ENCODE results near the gene CD1B.
"Not testable (repeated sequence)": the region's sequence is repeated elsewhere in the genome, so short reads cannot be mapped to it uniquely, and the experiment has no call there.

Gene CD1B

GRCh38 chr1:158331481-158332150 is at the start of gene CD1B:
TSS of gene CD1B (minus strand) at chr1:158331531. CDS start at chr1:158331423, 108 bp downstream.
- no peak within 1 kb of the TSS for H3K27ac ChIP-seq (ENCODE audit: low read length)

GRCh38 chr1:158374860-158375259 is 43.5 kb upstream of the CD1B start:
- no peaks in the 10 kb centered on the region for H3K9me3 ChIP-seq (ENCODE audit: control insufficient read depth, insufficient read depth, low read length)
- no peak for DNase-seq (ENCODE audit: low read depth, low spot score)
- H3K36me3 ChIP-seq (ENCODE audit: control insufficient read depth, insufficient read depth, low read length) = no peaks in the 10 kb centered on the region
- H3K4me3 ChIP-seq (ENCODE audit: low read length) = no peak overlapping the region
- no peak overlapping the region for H3K27ac ChIP-seq (ENCODE audit: low read length)
- no peaks in the 10 kb centered on the region for H3K27me3 ChIP-seq (ENCODE audit: control insufficient read depth, insufficient read depth, low read length)
- H3K4me1 ChIP-seq (ENCODE audit: control insufficient read depth, insufficient read depth, low read length) = no peaks in the 10 kb centered on the region
- no CpG with 5 or more reads among the region's 1 CpG for WGBS (ENCODE audit: insufficient coverage, insufficient read length)

More at GRCh38 chr1:158331481-158332150, at the start of gene CD1B:
- WGBS (ENCODE audit: insufficient coverage, insufficient read length) = no CpG with 5 or more reads among the region's 2 CpGs
- Histone ChIP-seq H3K9me3 (ENCODE audit: control insufficient read depth, insufficient read depth, low read length) (no peaks in the 10 kb centered on the region), H3K4me3 (ENCODE audit: low read length) (no peak within 1 kb of the TSS), H3K27me3 (ENCODE audit: control insufficient read depth, insufficient read depth, low read length) (no peaks in the 10 kb centered on the region), H3K4me1 (ENCODE audit: control insufficient read depth, insufficient read depth, low read length) (no peaks in the 10 kb centered on the region; the same call in 1 of the 2 replicates), H3K36me3 (ENCODE audit: control insufficient read depth, insufficient read depth, low read length) (no peaks in the 10 kb centered on the region; the same call in 1 of the 2 replicates)
- DNase-seq (ENCODE audit: low read depth, low spot score) = no peak

- H3K36me3 ChIP-seq (ENCODE audit: control insufficient read depth, insufficient read depth, low read length); H3K27ac ChIP-seq (ENCODE audit: low read length); H3K9me3 ChIP-seq (ENCODE audit: control insufficient read depth, insufficient read depth, low read length); H3K4me3 ChIP-seq (ENCODE audit: low read length); H3K4me1 ChIP-seq (ENCODE audit: control insufficient read depth, insufficient read depth, low read length); DNase-seq (ENCODE audit: low read depth, low spot score); H3K27me3 ChIP-seq (ENCODE audit: control insufficient read depth, insufficient read depth, low read length): not testable (repeated sequence)
- WGBS (ENCODE audit: insufficient coverage, insufficient read length) = no CpG with 5 or more reads among the region's 25 CpGs
Measured at GRCh38 chr1:158374101-158374500, 42.8 kb upstream of the CD1B start.

- Histone ChIP-seq H3K9me3 (ENCODE audit: control insufficient read depth, insufficient read depth, low read length) (no peaks in the 10 kb centered on the region), H3K27ac (ENCODE audit: low read length) (no peak overlapping the region), H3K4me1 (ENCODE audit: control insufficient read depth, insufficient read depth, low read length) (no peaks in the 10 kb centered on the region), H3K27me3 (ENCODE audit: control insufficient read depth, insufficient read depth, low read length) (no peaks in the 10 kb centered on the region), H3K36me3 (ENCODE audit: control insufficient read depth, insufficient read depth, low read length) (no peaks in the 10 kb centered on the region), H3K4me3 (ENCODE audit: low read length) (no peak overlapping the region)
- DNase-seq (ENCODE audit: low read depth, low spot score) = no peak
- no CpG with 5 or more reads among the region's 6 CpGs for WGBS (ENCODE audit: insufficient coverage, insufficient read length)
Measured at GRCh38 chr1:158371188-158371953, 40.0 kb upstream of the CD1B start.

GRCh38 chr1:158366783-158367182 is 35.5 kb upstream of the CD1B start:
- no peak for DNase-seq (ENCODE audit: low read depth, low spot score)
- Histone ChIP-seq H3K27me3 (ENCODE audit: control insufficient read depth, insufficient read depth, low read length) (no peaks in the 10 kb centered on the region), H3K4me3 (ENCODE audit: low read length) (no peak overlapping the region), H3K4me1 (ENCODE audit: control insufficient read depth, insufficient read depth, low read length) (no peaks in the 10 kb centered on the region), H3K36me3 (ENCODE audit: control insufficient read depth, insufficient read depth, low read length) (no peaks in the 10 kb centered on the region), H3K9me3 (ENCODE audit: control insufficient read depth, insufficient read depth, low read length) (no peaks in the 10 kb centered on the region), H3K27ac (ENCODE audit: low read length) (no peak overlapping the region)

- DNase-seq (ENCODE audit: low read depth, low spot score) = no peak
- no CpG with 5 or more reads among the region's 1 CpG for WGBS (ENCODE audit: insufficient coverage, insufficient read length)
- Histone ChIP-seq H3K9me3 (ENCODE audit: control insufficient read depth, insufficient read depth, low read length) (no peaks in the 10 kb centered on the region), H3K4me3 (ENCODE audit: low read length) (no peak overlapping the region), H3K27ac (ENCODE audit: low read length) (no peak overlapping the region), H3K4me1 (ENCODE audit: control insufficient read depth, insufficient read depth, low read length) (no peaks in the 10 kb centered on the region), H3K27me3 (ENCODE audit: control insufficient read depth, insufficient read depth, low read length) (no peaks in the 10 kb centered on the region), H3K36me3 (ENCODE audit: control insufficient read depth, insufficient read depth, low read length) (no peaks in the 10 kb centered on the region)
Measured at GRCh38 chr1:158362941-158363340, 31.6 kb upstream of the CD1B start.

GRCh38 chr1:158362482-158362881 is 31.2 kb upstream of the CD1B start:
- no CpG with 5 or more reads among the region's 1 CpG for WGBS (ENCODE audit: insufficient coverage, insufficient read length)
- H3K4me3 ChIP-seq (ENCODE audit: low read length) = no peak overlapping the region
- no peaks in the 10 kb centered on the region for H3K27me3 ChIP-seq (ENCODE audit: control insufficient read depth, insufficient read depth, low read length)

GRCh38 chr1:158357441-158357840 is 26.1 kb upstream of the CD1B start:
- no CpG with 5 or more reads among the region's 1 CpG for WGBS (ENCODE audit: insufficient coverage, insufficient read length)
- H3K27me3 ChIP-seq (ENCODE audit: control insufficient read depth, insufficient read depth, low read length) = no peaks in the 10 kb centered on the region
- DNase-seq (ENCODE audit: low read depth, low spot score) = no peak
- no peaks in the 10 kb centered on the region for H3K36me3 ChIP-seq (ENCODE audit: control insufficient read depth, insufficient read depth, low read length)
- no peaks in the 10 kb centered on the region for H3K9me3 ChIP-seq (ENCODE audit: control insufficient read depth, insufficient read depth, low read length)
- H3K4me3 ChIP-seq (ENCODE audit: low read length) = no peak overlapping the region
- H3K27ac ChIP-seq (ENCODE audit: low read length) = no peak overlapping the region
- no peaks in the 10 kb centered on the region for H3K4me1 ChIP-seq (ENCODE audit: control insufficient read depth, insufficient read depth, low read length)

More at GRCh38 chr1:158362482-158362881, 31.2 kb upstream of the CD1B start:
- DNase-seq (ENCODE audit: low read depth, low spot score) = no peak
- no peaks in the 10 kb centered on the region for H3K4me1 ChIP-seq (ENCODE audit: control insufficient read depth, insufficient read depth, low read length)
- H3K36me3 ChIP-seq (ENCODE audit: control insufficient read depth, insufficient read depth, low read length) = no peaks in the 10 kb centered on the region
- no peaks in the 10 kb centered on the region for H3K9me3 ChIP-seq (ENCODE audit: control insufficient read depth, insufficient read depth, low read length)
- no peak overlapping the region for H3K27ac ChIP-seq (ENCODE audit: low read length)

- no CpG with 5 or more reads among the region's 3 CpGs for WGBS (ENCODE audit: insufficient coverage, insufficient read length)
- Histone ChIP-seq H3K4me1 (ENCODE audit: control insufficient read depth, insufficient read depth, low read length) (no peaks in the 10 kb centered on the region), H3K4me3 (ENCODE audit: low read length) (no peak overlapping the region), H3K27me3 (ENCODE audit: control insufficient read depth, insufficient read depth, low read length) (no peaks in the 10 kb centered on the region), H3K36me3 (ENCODE audit: control insufficient read depth, insufficient read depth, low read length) (no peaks in the 10 kb centered on the region), H3K9me3 (ENCODE audit: control insufficient read depth, insufficient read depth, low read length) (no peaks in the 10 kb centered on the region), H3K27ac (ENCODE audit: low read length) (no peak overlapping the region)
- no peak for DNase-seq (ENCODE audit: low read depth, low spot score)
Measured at GRCh38 chr1:158356616-158357015, 25.3 kb upstream of the CD1B start.

- Histone ChIP-seq H3K4me1 (ENCODE audit: control insufficient read depth, insufficient read depth, low read length) (no peaks in the 10 kb centered on the region), H3K27ac (ENCODE audit: low read length) (no peak overlapping the region), H3K36me3 (ENCODE audit: control insufficient read depth, insufficient read depth, low read length) (no peaks in the 10 kb centered on the region), H3K4me3 (ENCODE audit: low read length) (no peak overlapping the region), H3K9me3 (ENCODE audit: control insufficient read depth, insufficient read depth, low read length) (no peaks in the 10 kb centered on the region), H3K27me3 (ENCODE audit: control insufficient read depth, insufficient read depth, low read length) (no peaks in the 10 kb centered on the region)
- WGBS (ENCODE audit: insufficient coverage, insufficient read length) = no CpG with 5 or more reads among the region's 10 CpGs
- DNase-seq (ENCODE audit: low read depth, low spot score) = no peak
Measured at GRCh38 chr1:158355773-158356285, 24.5 kb upstream of the CD1B start.

All from iPS DF 6.9 (cell line).